ENCODE results near the gene TMEM182. TPM values are rescaled to one million over a fixed set of nuclear protein-coding genes. Genes with fewer than 3 reads are reported as not detected.

The TMEM182 gene
- total RNA-seq, 1 experiment from 2014 or later = 3.2 TPM

- ChIA-PET CTCF (no interaction called here), POLR2A (ENCODE audit: low non-redundant PET) (no interaction called here)
- Histone ChIP-seq H3K27me3 (replicated peaks; ENCODE audit: insufficient read depth, low read depth, low read length, poor library complexity) (no peaks in the 10 kb centered on the region), H3K27ac (ENCODE audit: low read depth, low read length, poor library complexity, severe bottlenecking) (no peak overlapping the region), H3K36me3 (ENCODE audit: insufficient read depth, low read length, poor library complexity, severe bottlenecking) (no peaks in the 10 kb centered on the region), H3K4me1 (ENCODE audit: insufficient read depth, low read length, poor library complexity, severe bottlenecking) (no peaks in the 10 kb centered on the region), H3K4me3 (ENCODE audit: low read depth, low read length, poor library complexity, severe bottlenecking) (no peak overlapping the region), H3K9me3 (ENCODE audit: low read depth, low read length, poor library complexity, severe bottlenecking) (no peaks in the 10 kb centered on the region)
- no TSS peak for BruUV-seq (replicated peaks)
- DNase-seq (ENCODE audit: low spot score) = no peak
- intact Hi-C loops (cut with micrococcal nuclease; ENCODE audit: unreplicated experiment) = no loop called here
- no peak for TF ChIP-seq CTCF (conservative IDR thresholded peaks at IDR 0.05; ENCODE audit: low read depth, low read length)
- TF ChIP-seq EZH2 (IDR thresholded peaks at IDR 0.05; ENCODE audit: borderline replicate concordance, low read depth, low read length, poor library complexity, severe bottlenecking) = no peak
Measured at GRCh38 chr2:102788216-102788884, 26.5 kb downstream of the TMEM182 start.

GRCh38 chr2:102788885-102789260 is 27.0 kb downstream of the TMEM182 start:
- H3K9me3 ChIP-seq (ENCODE audit: low read depth, low read length, poor library complexity, severe bottlenecking) = no peaks in the 10 kb centered on the region
- DNase-seq (ENCODE audit: low spot score) = no peak
- ChIA-PET POLR2A (ENCODE audit: low non-redundant PET) (no interaction called here), CTCF (no interaction called here)
- TF ChIP-seq CTCF (conservative IDR thresholded peaks at IDR 0.05; ENCODE audit: low read depth, low read length) (no peak), EZH2 (IDR thresholded peaks at IDR 0.05; ENCODE audit: borderline replicate concordance, low read depth, low read length, poor library complexity, severe bottlenecking) (no peak)
- BruUV-seq (replicated peaks) = no TSS peak
- intact Hi-C loops (cut with micrococcal nuclease; ENCODE audit: unreplicated experiment) = no loop called here
- no peak overlapping the region for H3K4me3 ChIP-seq (ENCODE audit: low read depth, low read length, poor library complexity, severe bottlenecking)
- H3K4me1 ChIP-seq (ENCODE audit: insufficient read depth, low read length, poor library complexity, severe bottlenecking) = no peaks in the 10 kb centered on the region
- H3K27me3 ChIP-seq (replicated peaks; ENCODE audit: insufficient read depth, low read depth, low read length, poor library complexity) = no peaks in the 10 kb centered on the region
- no peaks in the 10 kb centered on the region for H3K36me3 ChIP-seq (ENCODE audit: insufficient read depth, low read length, poor library complexity, severe bottlenecking)
- H3K27ac ChIP-seq (ENCODE audit: low read depth, low read length, poor library complexity, severe bottlenecking) = no peak overlapping the region

- Histone ChIP-seq H3K27ac (ENCODE audit: low read depth, low read length, poor library complexity, severe bottlenecking) (no peak overlapping the region), H3K27me3 (replicated peaks; ENCODE audit: insufficient read depth, low read depth, low read length, poor library complexity) (no peaks in the 10 kb centered on the region), H3K36me3 (ENCODE audit: insufficient read depth, low read length, poor library complexity, severe bottlenecking) (no peaks in the 10 kb centered on the region), H3K4me1 (ENCODE audit: insufficient read depth, low read length, poor library complexity, severe bottlenecking) (no peaks in the 10 kb centered on the region), H3K9me3 (ENCODE audit: low read depth, low read length, poor library complexity, severe bottlenecking) (no peaks in the 10 kb centered on the region), H3K4me3 (ENCODE audit: low read depth, low read length, poor library complexity, severe bottlenecking) (no peak overlapping the region)
- no peak for TF ChIP-seq CTCF (conservative IDR thresholded peaks at IDR 0.05; ENCODE audit: low read depth, low read length)
- BruUV-seq (replicated peaks) = no TSS peak
- intact Hi-C loops (cut with micrococcal nuclease; ENCODE audit: unreplicated experiment) = no loop called here
- CTCF ChIA-PET = no interaction called here
- DNase-seq (ENCODE audit: low spot score) = no peak
- POLR2A ChIA-PET (ENCODE audit: low non-redundant PET) = no interaction called here
Measured at GRCh38 chr2:102789349-102790090, 27.7 kb downstream of the TMEM182 start.

Measured in A673 (cell line).